Stimulated activated CD8-positive, alpha-beta memory T cell treated with anti-CD3 and anti-CD28 coated beads, Interleukin-15, amount 100 ng/mL, for 48 hours (primary cell): ENCODE results near the gene PTPRC.

Source experiments
- DNase-seq, 2 donors: peaks; one replicate each; pipeline ENCODE4 v3.0.0-alpha.2; 2020; ENCODE audit warnings: low read depth in 2 of 2

Gene PTPRC

DNA sequence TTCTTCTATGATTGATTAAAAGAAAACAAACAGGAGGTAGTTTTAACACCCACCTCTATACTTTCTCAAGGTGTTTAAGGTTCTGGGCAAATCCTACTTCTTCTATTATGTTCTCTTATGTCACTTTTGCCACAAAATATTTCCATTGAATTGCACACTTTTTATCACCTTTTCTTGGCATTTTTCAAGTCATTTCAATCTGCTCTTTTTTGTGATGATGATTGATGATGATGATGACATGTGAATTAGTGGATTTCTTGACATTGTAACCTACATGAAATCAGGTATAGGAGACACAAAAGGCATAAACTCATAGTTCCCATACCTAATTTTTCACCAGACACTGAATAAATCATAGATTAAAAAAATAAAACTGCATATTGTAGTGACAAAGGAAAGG is 4.1 kb downstream of the PTPRC start:
- no peak for DNase-seq

DNA sequence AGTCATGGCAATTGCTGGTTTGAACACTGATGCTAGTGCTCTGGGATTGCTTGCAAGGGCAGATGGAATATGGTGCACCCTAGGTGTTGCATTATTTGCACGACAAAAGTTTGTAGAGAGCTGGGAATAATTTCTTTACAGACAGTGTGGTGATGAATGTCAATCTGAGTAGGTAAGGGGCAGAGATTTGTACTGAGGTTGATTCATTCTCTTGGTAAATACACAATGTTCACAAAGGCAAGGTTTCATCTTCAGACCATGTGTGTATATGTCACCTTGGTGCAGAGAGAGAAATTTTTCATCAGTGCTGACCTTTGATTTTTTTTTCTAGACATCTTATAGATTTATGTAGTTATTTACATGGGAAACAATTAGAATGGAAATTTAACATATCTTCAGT is 5.0 kb downstream of the PTPRC start:
- DNase-seq, result no peak

DNA sequence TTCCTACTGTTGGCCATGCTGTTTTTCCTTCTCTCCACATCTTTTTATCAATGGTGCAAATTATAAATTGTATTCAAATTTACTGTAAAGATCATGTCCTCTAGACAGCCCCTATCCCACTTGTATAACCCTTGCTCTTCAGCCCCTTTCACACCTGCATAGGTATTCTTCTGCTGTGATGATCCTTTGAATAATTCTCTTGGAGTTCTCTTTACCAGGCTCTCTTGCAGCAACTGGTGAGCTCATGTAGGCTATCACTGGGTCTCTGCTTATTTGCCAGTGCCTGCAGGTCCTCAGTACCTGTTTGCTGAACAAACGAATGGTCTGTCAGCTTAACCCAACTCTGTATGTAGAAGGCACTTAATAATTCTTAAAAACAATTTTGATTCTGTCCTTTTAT is 8.2 kb downstream of the PTPRC start:
- DNase-seq, result no peak

GRCh38 chr1:198648592-198648991 is 9.8 kb downstream of the PTPRC start:
- no peak for DNase-seq

DNA sequence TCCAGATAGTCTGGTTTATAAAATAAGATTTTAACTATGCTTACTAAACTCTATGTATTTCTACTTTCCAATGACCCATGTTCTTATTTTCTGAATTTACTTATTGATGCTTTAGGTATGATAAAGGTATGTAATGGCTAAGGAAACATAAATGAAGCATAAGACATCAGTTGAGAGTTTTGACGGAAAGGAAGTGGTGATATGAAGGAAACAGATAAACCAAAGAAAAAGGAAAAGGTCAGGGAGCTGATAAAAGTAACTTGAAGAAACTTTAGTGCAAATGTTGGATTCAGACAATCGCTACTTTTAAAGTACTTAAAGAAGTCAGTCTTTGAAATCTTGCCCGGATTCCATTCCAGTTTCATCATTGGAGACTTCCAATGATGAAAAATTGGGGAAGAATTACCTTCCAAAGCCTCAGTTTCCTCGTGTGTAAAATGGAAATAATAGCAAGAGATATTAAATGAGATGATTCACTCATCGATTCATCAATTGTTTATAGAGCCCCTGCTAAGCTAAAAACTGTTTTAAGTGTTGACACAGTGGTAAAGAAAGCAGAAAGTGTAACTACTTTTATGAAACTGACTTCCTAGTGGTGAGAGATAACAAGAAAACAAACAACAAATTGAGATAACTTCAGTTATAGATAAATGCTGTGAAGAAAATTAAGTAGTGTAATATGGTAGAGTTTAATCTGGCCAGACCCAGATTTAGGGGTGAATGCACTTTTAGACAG is 10.6 kb downstream of the PTPRC start:
- no peak for DNase-seq

DNA sequence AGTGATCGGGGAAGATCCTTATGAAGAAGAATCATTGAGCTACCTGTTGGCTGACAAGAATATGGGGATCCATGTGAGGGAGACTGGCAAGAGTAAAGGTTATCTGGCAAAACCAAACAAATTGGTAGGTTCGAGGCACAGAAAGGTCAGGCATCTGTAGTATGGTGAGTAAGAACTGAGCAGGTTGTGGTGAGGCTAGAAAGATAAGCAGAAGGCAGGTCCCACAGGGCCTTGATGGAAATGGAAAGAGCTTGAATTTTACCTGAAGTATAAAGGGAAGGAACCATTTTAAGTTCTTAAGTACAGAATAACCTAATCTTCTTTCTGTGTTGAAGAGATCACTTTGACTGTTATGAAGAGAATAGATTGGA is 11.1 kb downstream of the PTPRC start:
- no peak for DNase-seq

DNA sequence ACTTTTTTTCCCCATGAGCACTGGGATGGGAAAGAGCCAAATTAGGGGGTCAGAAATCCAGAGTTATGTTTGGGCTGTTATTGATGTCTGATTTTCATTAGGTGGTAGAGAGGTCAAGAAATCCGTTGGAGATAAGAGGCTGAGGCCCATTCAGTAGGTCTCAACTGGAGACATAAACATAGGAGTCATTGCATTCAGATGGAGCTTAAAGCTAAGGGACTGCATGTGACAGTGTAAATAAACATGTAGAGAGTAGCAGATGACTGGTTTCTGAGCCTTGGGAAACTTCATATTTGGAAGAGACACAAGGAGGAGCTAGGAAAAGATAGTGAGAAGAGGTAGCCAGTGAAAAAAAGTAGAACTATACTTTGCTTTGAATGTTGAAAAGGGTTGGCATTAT is 11.7 kb downstream of the PTPRC start:
- DNase-seq, result no peak

DNA sequence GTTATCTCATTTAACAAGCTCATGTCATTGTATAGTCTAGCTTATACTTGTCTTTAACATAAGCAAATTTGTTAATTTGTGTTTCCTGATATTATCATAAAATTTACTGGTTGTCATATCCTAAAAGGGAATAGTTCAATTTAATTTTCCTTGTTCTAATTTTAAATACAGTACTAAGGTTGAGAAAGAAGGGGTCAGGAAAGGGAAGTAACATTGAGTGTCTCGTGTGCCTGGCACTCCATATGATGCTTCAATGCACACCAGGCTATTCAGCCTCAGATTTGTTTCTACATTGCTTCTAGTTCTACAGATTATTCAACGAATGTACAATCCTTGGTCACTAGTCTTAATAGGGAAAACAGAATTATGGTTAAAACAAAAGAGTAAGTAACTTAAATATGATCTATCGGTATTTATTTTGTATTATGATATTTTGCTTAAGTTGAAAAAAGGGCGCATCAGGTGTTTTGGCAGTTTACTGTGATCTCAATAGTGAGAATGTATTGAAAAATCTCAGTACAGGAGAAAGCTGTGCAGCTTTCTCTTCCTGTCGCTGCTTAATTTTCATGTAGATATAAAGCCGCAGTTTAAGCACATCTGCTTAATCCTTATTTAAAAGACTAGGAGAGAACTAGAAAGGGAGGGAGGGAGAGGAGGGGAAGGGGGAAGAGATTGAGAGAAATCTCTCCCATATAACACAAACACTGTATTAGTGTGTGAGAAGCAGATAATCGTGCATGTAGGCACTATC is 13.0 kb downstream of the PTPRC start:
- DNase-seq, result no peak

DNA sequence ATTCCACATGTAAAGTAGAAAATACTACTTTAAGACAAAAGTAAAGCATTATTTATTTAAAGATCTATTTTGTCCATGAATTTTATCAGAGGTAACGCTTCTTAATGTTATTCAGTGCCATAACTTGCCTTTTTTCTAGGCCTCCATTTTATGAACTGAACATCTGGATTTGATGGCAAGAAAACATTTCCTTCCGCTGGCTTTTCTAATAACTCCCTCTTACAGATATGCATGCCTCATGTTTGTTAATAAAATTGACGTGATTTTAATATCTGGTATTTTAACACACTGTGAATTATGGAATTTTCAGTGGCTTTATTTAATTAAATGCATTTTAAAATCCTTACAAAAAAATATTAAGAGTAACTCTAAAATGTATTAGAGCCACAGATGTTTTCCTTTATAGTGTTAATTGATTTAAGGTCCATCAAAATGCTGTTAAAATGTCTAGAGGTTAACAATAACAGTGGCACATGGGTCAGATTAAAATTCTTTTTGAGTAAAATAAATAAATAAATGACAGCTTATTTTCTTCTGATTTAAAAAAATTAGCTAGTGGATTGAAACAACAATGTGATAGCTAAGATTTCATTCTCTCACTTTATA is 15.1 kb downstream of the PTPRC start:
- no peak for DNase-seq

DNA sequence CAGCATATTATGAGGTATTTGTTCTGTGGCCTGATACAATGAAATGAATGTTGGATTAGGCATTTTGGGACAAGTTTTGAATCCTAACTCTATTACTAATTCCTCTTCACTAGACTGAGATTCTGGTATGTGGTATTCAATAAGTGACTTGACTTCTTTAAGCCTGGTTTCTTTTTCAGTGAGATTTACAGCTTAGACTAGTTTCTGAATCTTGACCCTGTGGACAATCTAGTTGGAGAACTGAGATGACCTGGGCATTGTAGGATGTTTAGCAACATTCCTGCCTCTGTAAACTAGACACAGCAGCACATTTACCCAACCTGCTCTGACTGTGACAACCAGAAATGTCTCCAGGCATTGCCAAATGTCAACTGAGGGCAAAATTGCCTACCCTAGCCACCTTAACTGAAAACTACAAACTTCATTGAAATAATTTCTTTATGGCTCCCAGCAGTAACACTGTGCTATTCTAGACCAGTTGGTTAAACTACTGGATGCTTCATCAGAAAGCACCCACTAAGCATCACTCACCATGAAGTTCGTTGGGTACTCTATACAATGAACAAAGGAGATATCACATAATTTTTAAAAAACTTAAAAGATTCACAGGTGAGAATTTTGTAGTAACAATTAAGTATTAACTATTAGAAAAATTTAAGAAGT is 16.8 kb downstream of the PTPRC start:
- no peak for DNase-seq

DNA sequence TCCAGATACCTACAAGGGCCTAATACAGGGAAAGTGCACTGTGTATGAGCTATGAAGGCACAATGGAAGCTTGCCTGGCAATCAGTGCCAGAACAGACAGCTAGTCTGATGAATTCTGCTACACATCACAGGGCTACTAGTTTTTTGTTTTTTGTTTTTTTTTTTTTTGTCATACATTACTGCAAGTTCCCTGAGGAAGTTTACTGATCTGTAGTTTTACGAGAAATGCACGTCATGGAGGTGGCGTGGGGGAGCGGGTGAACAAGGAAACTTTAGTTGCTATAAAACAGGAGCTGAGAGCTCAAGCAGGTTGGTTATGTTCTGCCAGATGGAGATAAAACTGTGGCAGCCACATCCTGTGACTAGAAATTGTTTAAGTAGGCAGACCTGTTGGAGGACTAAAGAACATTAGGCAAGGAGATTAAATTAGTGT is 17.7 kb downstream of the PTPRC start:
- DNase-seq, result peak; percentile 61 to 70

DNA sequence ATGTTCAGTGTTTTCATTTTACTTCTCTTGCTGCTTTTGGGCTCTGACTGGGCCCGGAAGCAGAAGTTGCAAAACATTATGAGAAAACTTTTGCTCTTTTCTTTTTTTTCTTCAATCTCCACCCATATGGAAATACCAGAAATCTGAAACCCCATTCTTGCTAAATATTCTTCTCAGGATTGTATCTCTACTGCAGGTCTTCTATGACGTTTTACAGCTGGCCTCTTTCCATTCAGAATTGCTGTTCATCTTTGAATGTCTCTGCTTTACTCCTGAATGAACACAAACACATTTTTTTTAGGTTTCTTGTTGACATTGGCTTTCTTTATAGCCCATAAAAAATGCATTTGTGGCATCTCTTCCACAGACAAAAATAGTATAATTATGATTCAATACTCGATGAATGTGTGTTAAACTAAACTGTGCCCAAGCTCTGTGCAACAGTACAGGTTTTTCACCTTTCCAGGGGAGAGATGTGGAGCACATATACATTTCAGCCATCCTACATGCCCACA is 18.8 kb downstream of the PTPRC start:
- no peak for DNase-seq

DNA sequence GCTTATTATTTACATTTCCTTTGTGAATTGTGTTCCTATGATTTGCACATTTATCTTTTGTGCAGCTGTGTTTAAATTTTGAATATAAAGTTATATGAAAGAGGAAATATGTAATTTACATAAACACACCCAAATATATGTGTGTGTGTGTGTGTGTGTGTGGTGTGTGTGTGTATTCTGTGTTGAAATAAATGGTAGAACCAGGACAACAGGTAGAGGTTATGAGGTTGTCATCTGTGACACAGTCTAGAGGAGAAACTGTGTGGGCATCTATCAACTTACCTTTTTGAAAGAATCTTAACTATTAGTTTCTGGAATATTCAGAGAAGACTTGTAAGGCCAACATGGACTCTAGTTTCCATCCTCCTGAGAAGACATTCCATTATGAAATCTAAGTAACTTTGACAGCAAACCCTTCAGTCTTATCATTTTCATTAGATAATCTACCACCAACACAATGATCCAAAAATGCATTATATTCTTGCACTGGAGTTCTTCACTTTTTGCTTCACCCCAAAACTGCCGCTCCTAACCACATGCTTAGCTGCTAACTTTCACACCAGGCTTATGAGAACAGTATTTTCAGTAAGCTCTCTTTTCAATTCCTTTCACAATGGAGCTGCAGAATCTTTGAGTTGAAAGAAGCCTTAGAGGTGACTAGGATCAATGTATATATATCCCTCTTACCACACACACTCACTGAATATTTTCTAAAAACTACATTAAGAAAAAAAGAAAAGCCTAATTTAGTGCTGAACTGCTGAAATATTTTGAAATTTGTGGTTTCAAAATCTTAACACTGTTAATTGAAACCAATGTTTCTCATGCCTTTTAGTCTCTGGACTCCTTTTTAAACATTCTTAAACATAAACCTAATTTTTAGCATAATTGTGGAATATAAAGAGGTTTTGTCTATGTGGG is 21.8 kb downstream of the PTPRC start:
- DNase-seq, result no peak

GRCh38 chr1:198662821-198663220 is 24.0 kb downstream of the PTPRC start:
- DNase-seq, result no peak

GRCh38 chr1:198664068-198664788 is 25.4 kb downstream of the PTPRC start:
- DNase-seq, result no peak

DNA sequence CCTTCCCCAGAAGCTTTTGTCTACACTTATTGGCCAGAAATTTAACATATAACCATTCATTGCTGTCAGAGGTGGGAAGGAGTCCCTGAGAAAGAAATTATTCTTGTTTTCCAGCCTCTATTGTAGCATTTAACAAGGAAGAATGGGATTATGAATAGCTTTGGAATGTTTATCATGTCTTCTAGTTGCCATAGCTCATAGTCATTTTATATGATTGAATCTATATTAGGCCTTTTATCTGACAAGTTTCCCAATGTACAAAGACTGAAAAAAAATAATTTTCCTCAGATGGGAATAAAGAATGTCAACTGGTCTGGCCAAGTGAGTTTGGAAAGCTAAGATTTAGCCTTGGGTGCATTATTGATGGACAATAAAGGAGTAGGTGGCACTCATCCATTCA is 28.3 kb downstream of the PTPRC start:
- DNase-seq, result no peak

DNA sequence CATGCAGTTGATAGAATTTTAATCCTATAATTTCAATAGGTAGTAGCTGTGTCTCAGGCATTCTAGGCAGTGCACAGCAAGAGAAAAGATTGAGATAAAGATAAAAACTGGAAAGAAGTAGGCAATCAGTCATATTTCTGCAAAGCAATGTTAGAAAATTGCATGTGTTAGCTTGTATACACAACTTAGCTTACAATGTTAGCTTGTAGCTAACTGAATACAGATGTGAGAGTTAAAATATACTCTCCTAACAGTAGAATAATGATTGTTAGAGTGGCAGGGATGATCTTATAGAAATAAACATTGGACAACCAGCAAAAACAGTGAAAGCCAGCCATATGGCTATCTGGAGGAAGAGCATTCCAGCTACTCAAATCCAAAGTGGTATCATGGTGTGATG is 29.0 kb downstream of the PTPRC start:
- no peak for DNase-seq

GRCh38 chr1:198669023-198669698 is 30.3 kb downstream of the PTPRC start:
- DNase-seq, result no peak

GRCh38 chr1:198669771-198670170 is 30.9 kb downstream of the PTPRC start:
- no peak for DNase-seq

DNA sequence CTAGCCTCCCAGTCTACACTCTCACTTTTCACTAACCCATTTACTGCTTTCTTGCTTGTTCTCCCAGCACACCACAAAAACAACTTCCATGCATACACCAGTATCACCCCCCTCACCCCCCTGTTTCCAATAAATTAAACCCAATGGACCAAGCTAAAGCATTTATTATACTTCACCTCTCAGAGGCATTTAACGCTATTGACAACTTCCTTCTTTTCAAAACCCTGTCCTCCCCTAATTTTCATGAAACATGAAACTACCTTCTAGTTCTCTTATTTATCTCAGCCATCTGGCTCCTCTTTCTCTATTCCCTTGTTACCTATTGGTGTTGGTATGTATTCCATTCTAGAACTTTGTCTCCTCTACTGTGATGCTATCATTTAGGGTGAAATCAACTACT is 32.3 kb downstream of the PTPRC start:
- no peak for DNase-seq
